Endothelial cell of umbilical vein (primary cell): ENCODE measurements around the gene ABTB2. TPM values are rescaled to one million over a fixed set of nuclear protein-coding genes. Genes with fewer than 3 reads are reported as not detected.

Experiments
- BruUV-seq: library from RNA; stranded (reverse); fragments of 400-500 nt; replicated peaks from 2 replicates; lab custom pipeline; 2021; lab: Mats Ljungman, UMichigan
- CTCF ChIA-PET: fragments of 300-600, 350-600 bp; sonication (Branson Sonifier 250); formaldehyde crosslinking; loops from one replicate; lab custom pipeline; 2021; ENCODE audit warnings: antibody characterized with exemption, inconsistent platforms; lab: Charles Lee
- POLR2A ChIA-PET: fragments of 300-600, 350-600 bp; sonication (Branson Sonifier 250); formaldehyde crosslinking; loops from one replicate; lab custom pipeline; 2021; ENCODE audit warnings: antibody characterized with exemption, inconsistent platforms; lab: Charles Lee
- DNase-seq: peaks from one replicate; pipeline ENCODE4 v3.0.0-alpha.2; 2011; ENCODE audit warnings: low read depth, low spot score
- FAIRE-seq: peaks from 2 replicates; lab custom pipeline; 2011; peaks lifted over from hg19 to GRCh38; lab: Jason Lieb, UNC
- H2AFZ ChIP-seq: 2 replicates; pipeline ENCODE4 v1.6.0; 2012; ENCODE audit warnings: low read depth, low read length, control low read depth, inconsistent platforms
- H3K27ac ChIP-seq: 2 replicates; pipeline ENCODE4 v1.5.1; 2011; ENCODE audit warnings: low read depth, mild to moderate bottlenecking, control low read depth, low read length, moderate library complexity; ENCODE audit not compliant: insufficient read depth
- H3K27me3 ChIP-seq, 2 experiments: 2 replicates each; pipeline versions ENCODE4 v1.6.0 to v1.6.1; 2011; ENCODE audit warnings: low read length in 2 of 2, mixed read lengths in 1 of 2; ENCODE audit not compliant: control insufficient read depth in 2 of 2, insufficient read depth in 2 of 2
- H3K36me3 ChIP-seq, 2 experiments: 2 replicates in 1 of 2; 3 replicates in 1 of 2; pipeline ENCODE4 v1.5.1; 2011; ENCODE audit warnings: low read length in 2 of 2, mild to moderate bottlenecking in 1 of 2, moderate library complexity in 1 of 2; ENCODE audit not compliant: control insufficient read depth in 2 of 2, insufficient read depth in 2 of 2; ENCODE audit errors: extremely low read depth in 1 of 2
- H3K4me1 ChIP-seq: 3 replicates; pipeline ENCODE4 v1.5.1; 2011; ENCODE audit warnings: mild to moderate bottlenecking, low read length; ENCODE audit not compliant: control insufficient read depth, insufficient read depth; ENCODE audit errors: extremely low read depth
- H3K4me2 ChIP-seq: 2 replicates; pipeline ENCODE4 v1.6.1; 2011; ENCODE audit warnings: low read length, control low read depth, mixed read lengths; ENCODE audit not compliant: insufficient read depth
- H3K4me3 ChIP-seq, 3 experiments: fragments of 200-600 bp in 1 of 3; sonication (generic), shearing (Covaris generic) in 1 of 3; replicated peaks in 1 of 3; 2 replicates each; pipeline ENCODE4 v1.5.1; 2011 to 2016; ENCODE audit warnings: control low read depth in 3 of 3, low read length in 3 of 3, mild to moderate bottlenecking in 2 of 3, inconsistent platforms in 1 of 3, low read depth in 1 of 3, moderate library complexity in 1 of 3; ENCODE audit not compliant: insufficient read depth in 1 of 3
- H3K79me2 ChIP-seq: 2 replicates; pipeline ENCODE4 v1.6.0; 2012; ENCODE audit warnings: low read length, inconsistent platforms; ENCODE audit not compliant: control insufficient read depth, insufficient read depth
- H3K9ac ChIP-seq: replicated peaks from 2 replicates; pipeline ENCODE3; 2011; ENCODE audit warnings: low read length, control low read depth; ENCODE audit not compliant: insufficient read depth; ENCODE audit errors: extremely low read depth
- H3K9me1 ChIP-seq: replicated peaks from 3 replicates; pipeline ENCODE4 v1.6.0; 2011; ENCODE audit warnings: mild to moderate bottlenecking, low read length; ENCODE audit not compliant: control insufficient read depth, insufficient read depth; ENCODE audit errors: extremely low read depth
- H3K9me3 ChIP-seq: replicated peaks from 2 replicates; pipeline ENCODE4 v1.5.1; 2012; ENCODE audit warnings: low read length, inconsistent platforms; ENCODE audit not compliant: control insufficient read depth, insufficient read depth
- H4K20me1 ChIP-seq: replicated peaks from 2 replicates; pipeline ENCODE3; 2011; ENCODE audit warnings: mild to moderate bottlenecking, low read length; ENCODE audit not compliant: control insufficient read depth, insufficient read depth; ENCODE audit errors: extremely low read depth
- CTCF ChIP-seq, 2 donors: IDR thresholded peaks; 1 replicate in 1 of 2; 2 replicates in 1 of 2; pipeline ENCODE4 v1.5.1; 2011; ENCODE audit warnings: low read length in 2 of 2, mild to moderate bottlenecking in 2 of 2, moderate library complexity in 2 of 2, control low read depth in 1 of 2, inconsistent platforms in 1 of 2, low read depth in 1 of 2; ENCODE audit not compliant: insufficient read depth in 1 of 2; ENCODE audit errors: extremely low read depth in 1 of 2
- EZH2 ChIP-seq: IDR thresholded peaks from 2 replicates; pipeline ENCODE4 v1.6.1; 2012; ENCODE audit warnings: borderline replicate concordance, low read depth, mild to moderate bottlenecking, moderate library complexity, low read length, inconsistent platforms; ENCODE audit not compliant: severe bottlenecking
- FOS ChIP-seq: IDR thresholded peaks from 2 replicates; pipeline ENCODE4 v1.6.1; 2011; ENCODE audit warnings: mild to moderate bottlenecking, low read length, moderate library complexity, borderline replicate concordance; ENCODE audit not compliant: insufficient read depth
- GATA2 ChIP-seq: IDR thresholded peaks from 2 replicates; pipeline ENCODE4 v1.7.0; 2011; ENCODE audit warnings: low read depth, mild to moderate bottlenecking, moderate library complexity, mixed read lengths, low read length; ENCODE audit not compliant: insufficient read length, insufficient read depth
- JUN ChIP-seq: IDR thresholded peaks from 2 replicates; pipeline ENCODE4 v1.6.1; 2011; ENCODE audit warnings: borderline replicate concordance, low read depth; ENCODE audit not compliant: insufficient read length, insufficient read depth
- MAX ChIP-seq: IDR thresholded peaks from 2 replicates; pipeline ENCODE4 v1.6.1; 2011; ENCODE audit not compliant: insufficient read depth, insufficient read length
- MYC ChIP-seq: IDR thresholded peaks from one replicate; pipeline ENCODE4 v1.6.1; 2011; ENCODE audit warnings: mild to moderate bottlenecking, low read depth, low read length
- POLR2A ChIP-seq: IDR thresholded peaks from 2 replicates; pipeline ENCODE4 v1.6.1; 2012; ENCODE audit warnings: low read depth, mild to moderate bottlenecking, control low read depth, low read length
- POLR2AphosphoS5 ChIP-seq: IDR thresholded peaks from 2 replicates; pipeline ENCODE4 v1.6.1; 2012; ENCODE audit warnings: low read depth, mild to moderate bottlenecking, control low read depth, low read length, moderate library complexity; ENCODE audit not compliant: insufficient read depth
- dilution Hi-C: fragments of 300-500 bp; cut with MboI; formaldehyde crosslinking; loops from one replicate; pipeline ENCODE4 v1.15.0; 2019; ENCODE audit warnings: low sequenced_read_pairs; ENCODE audit not compliant: extremely low pct_ligation_motif_present
- intact Hi-C: fragments of 100-400 bp; cut with micrococcal nuclease; formaldehyde crosslinking; loops from one replicate; pipeline ENCODE4 v1.10.0; 2022
- polyA plus RNA-seq, 4 experiments: library from polyadenylated mRNA; depleted of rRNA in 3 of 4; stranded (reverse) in 3 of 4; unstranded in 1 of 4; fragments of >200 nt; gene quantifications; 2 replicates each; pipeline versions ENCODE4 v1.2.1 to v1.2.3, GENCODE V29; 2011 to 2012; ENCODE audit warnings: missing spikeins in 1 of 4
- total RNA-seq: library from RNA; stranded (reverse); gene quantifications from 2 replicates; pipeline ENCODE4 v1.2.3, GENCODE V29; 2021

Gene ABTB2
- total and polyA plus RNA-seq, 2 donors (not counting 3 experiments of a cell fraction or from before 2014, with no cell fraction given) = 0.11 to 0.14 TPM

- H3K9me3 ChIP-seq = no peaks in the 10 kb centered on the region
- no peak for FAIRE-seq
Observed at GRCh38 chr11:34238533-34238932, 119.3 kb downstream of the ABTB2 start.

More at GRCh38 chr11:34238533-34238932, 119.3 kb downstream of the ABTB2 start:
- Histone ChIP-seq H3K9me1 (no peaks in the 10 kb centered on the region), H3K4me2 (no peak overlapping the region), H4K20me1 (no peaks in the 10 kb centered on the region), H2AFZ (no peak overlapping the region), H3K36me3 (no peaks in the 10 kb centered on the region), H3K27ac (no peak overlapping the region), H3K79me2 (no peaks in the 10 kb centered on the region), H3K9ac (no peak overlapping the region), H3K4me3 (no peak overlapping the region), H3K4me1 (peaks cover 6% of the 10 kb centered on the region), H3K27me3 (peaks cover 0 to 3% of the 10 kb centered on the region in 2 experiments)
- no TSS peak for BruUV-seq
- intact Hi-C loops (no loop called here), dilution Hi-C loops (no loop called here)
- TF ChIP-seq GATA2 (no peak), POLR2AphosphoS5 (no peak), CTCF (IDR thresholded peaks at IDR 0.05; ENCODE audit: extremely low read depth in 1 of 2, insufficient read depth in 1 of 2, low read depth in 1 of 2, low read length in 2 of 2) (no peak), MAX (no peak), MYC (no peak), POLR2A (no peak), JUN (no peak), FOS (no peak), EZH2 (no peak)
- ChIA-PET POLR2A (no interaction called here), CTCF (interaction anchor here (1.2 kb wide), 1 partner anchor 9 kb away, joined by 4 read pairs; no protein-coding TSS in a partner anchor)
- DNase-seq = no peak
